ENCODE results near the gene FOXO1.

FOXO1 gene

GRCh38 chr13:40518481-40518882 lies 148.0 kb downstream of the FOXO1 start:
- no peak overlapping the region for H3K4me3 ChIP-seq (ENCODE audit: low read length)
- H3K9me3 ChIP-seq (ENCODE audit: control insufficient read depth, low read length) = no peaks in the 10 kb centered on the region
- H3K36me3 ChIP-seq (ENCODE audit: control insufficient read depth, insufficient read depth, low read length, severe bottlenecking) = no peaks in the 10 kb centered on the region
- no peak overlapping the region for H3K9ac ChIP-seq (ENCODE audit: low read length)
- H3K4me1 ChIP-seq (ENCODE audit: control insufficient read depth, insufficient read depth, low read length) = peaks cover 14% of the 10 kb centered on the region
- DNase-seq (ENCODE audit: low read depth) = no peak
- H3K27me3 ChIP-seq (replicated peaks; ENCODE audit: control insufficient read depth, insufficient read depth, low read length) = no peaks in the 10 kb centered on the region

GRCh38 chr13:40517486-40518480 lies 148.7 kb downstream of the FOXO1 start:
- peaks cover 13% of the 10 kb centered on the region for H3K4me1 ChIP-seq (ENCODE audit: control insufficient read depth, insufficient read depth, low read length)
- no peak overlapping the region for H3K4me3 ChIP-seq (ENCODE audit: low read length)
- no peaks in the 10 kb centered on the region for H3K27me3 ChIP-seq (replicated peaks; ENCODE audit: control insufficient read depth, insufficient read depth, low read length)
- DNase-seq (ENCODE audit: low read depth) = no peak
- H3K9me3 ChIP-seq (ENCODE audit: control insufficient read depth, low read length) = no peaks in the 10 kb centered on the region
- no peaks in the 10 kb centered on the region for H3K36me3 ChIP-seq (ENCODE audit: control insufficient read depth, insufficient read depth, low read length, severe bottlenecking)
- no peak overlapping the region for H3K9ac ChIP-seq (ENCODE audit: low read length)

- no peaks in the 10 kb centered on the region for H3K4me1 ChIP-seq (ENCODE audit: control insufficient read depth, insufficient read depth, low read length)
- DNase-seq (ENCODE audit: low read depth) = no peak
Measured at GRCh38 chr13:40515702-40516101, 150.7 kb downstream of the FOXO1 start.

GRCh38 chr13:40514802-40515201 lies 151.6 kb downstream of the FOXO1 start:
- no peak for DNase-seq (ENCODE audit: low read depth)
- Histone ChIP-seq H3K4me1 (ENCODE audit: control insufficient read depth, insufficient read depth, low read length) (no peaks in the 10 kb centered on the region), H3K9ac (ENCODE audit: low read length) (no peak overlapping the region), H3K4me3 (ENCODE audit: low read length) (no peak overlapping the region), H3K9me3 (ENCODE audit: control insufficient read depth, low read length) (no peaks in the 10 kb centered on the region), H3K36me3 (ENCODE audit: control insufficient read depth, insufficient read depth, low read length, severe bottlenecking) (no peaks in the 10 kb centered on the region), H3K27me3 (replicated peaks; ENCODE audit: control insufficient read depth, insufficient read depth, low read length) (no peaks in the 10 kb centered on the region)

More at GRCh38 chr13:40515702-40516101, 150.7 kb downstream of the FOXO1 start:
- no peaks in the 10 kb centered on the region for H3K9me3 ChIP-seq (ENCODE audit: control insufficient read depth, low read length)
- H3K4me3 ChIP-seq (ENCODE audit: low read length) = no peak overlapping the region
- H3K36me3 ChIP-seq (ENCODE audit: control insufficient read depth, insufficient read depth, low read length, severe bottlenecking) = no peaks in the 10 kb centered on the region
- H3K9ac ChIP-seq (ENCODE audit: low read length) = no peak overlapping the region
- no peaks in the 10 kb centered on the region for H3K27me3 ChIP-seq (replicated peaks; ENCODE audit: control insufficient read depth, insufficient read depth, low read length)

GRCh38 chr13:40509876-40510275 lies 156.6 kb downstream of the FOXO1 start:
- no peak for DNase-seq (ENCODE audit: low read depth)
- no peak overlapping the region for H3K9ac ChIP-seq (ENCODE audit: low read length)
- no peaks in the 10 kb centered on the region for H3K27me3 ChIP-seq (replicated peaks; ENCODE audit: control insufficient read depth, insufficient read depth, low read length)
- H3K4me1 ChIP-seq (ENCODE audit: control insufficient read depth, insufficient read depth, low read length) = peaks cover 15% of the 10 kb centered on the region
- H3K36me3 ChIP-seq (ENCODE audit: control insufficient read depth, insufficient read depth, low read length, severe bottlenecking) = no peaks in the 10 kb centered on the region
- H3K4me3 ChIP-seq (ENCODE audit: low read length) = no peak overlapping the region
- no peaks in the 10 kb centered on the region for H3K9me3 ChIP-seq (ENCODE audit: control insufficient read depth, low read length)

- peak overlapping the region; percentile 14 for H3K9ac ChIP-seq (ENCODE audit: low read length)
- H3K27me3 ChIP-seq (replicated peaks; ENCODE audit: control insufficient read depth, insufficient read depth, low read length) = no peaks in the 10 kb centered on the region
- H3K4me1 ChIP-seq (ENCODE audit: control insufficient read depth, insufficient read depth, low read length) = peaks cover 24% of the 10 kb centered on the region
- no peaks in the 10 kb centered on the region for H3K9me3 ChIP-seq (ENCODE audit: control insufficient read depth, low read length)
- H3K36me3 ChIP-seq (ENCODE audit: control insufficient read depth, insufficient read depth, low read length, severe bottlenecking) = no peaks in the 10 kb centered on the region
- no peak overlapping the region for H3K4me3 ChIP-seq (ENCODE audit: low read length)
- no peak for DNase-seq (ENCODE audit: low read depth)
Measured at GRCh38 chr13:40508767-40509342, 157.6 kb downstream of the FOXO1 start.

GRCh38 chr13:40508127-40508526 lies 158.3 kb downstream of the FOXO1 start:
- no peak for DNase-seq (ENCODE audit: low read depth)
- no peaks in the 10 kb centered on the region for H3K27me3 ChIP-seq (replicated peaks; ENCODE audit: control insufficient read depth, insufficient read depth, low read length)
- H3K9me3 ChIP-seq (ENCODE audit: control insufficient read depth, low read length) = no peaks in the 10 kb centered on the region
- H3K4me1 ChIP-seq (ENCODE audit: control insufficient read depth, insufficient read depth, low read length) = peaks cover 32% of the 10 kb centered on the region
- no peaks in the 10 kb centered on the region for H3K36me3 ChIP-seq (ENCODE audit: control insufficient read depth, insufficient read depth, low read length, severe bottlenecking)
- peak overlapping the region; percentile 14 for H3K9ac ChIP-seq (ENCODE audit: low read length)
- H3K4me3 ChIP-seq (ENCODE audit: low read length) = peak overlapping the region; percentile 40

GRCh38 chr13:40506592-40507446 lies 159.6 kb downstream of the FOXO1 start:
- Histone ChIP-seq H3K4me1 (ENCODE audit: control insufficient read depth, insufficient read depth, low read length) (peaks cover 41% of the 10 kb centered on the region), H3K9ac (ENCODE audit: low read length) (no peak overlapping the region), H3K4me3 (ENCODE audit: low read length) (no peak overlapping the region), H3K27me3 (replicated peaks; ENCODE audit: control insufficient read depth, insufficient read depth, low read length) (no peaks in the 10 kb centered on the region), H3K9me3 (ENCODE audit: control insufficient read depth, low read length) (no peaks in the 10 kb centered on the region), H3K36me3 (ENCODE audit: control insufficient read depth, insufficient read depth, low read length, severe bottlenecking) (no peaks in the 10 kb centered on the region)
- DNase-seq (ENCODE audit: low read depth) = no peak
